Ovary (tissue), 3 donors: ENCODE results near the gene CCDC184.

ENCODE experiments used
- CTCF ChIP-seq, 3 donors: fragments of 450-650 bp in 2 of 3; fragments of 200-600 bp in 1 of 3; IDR thresholded peaks; one replicate each; pipeline versions ENCODE4 v1.5.1 to v1.8.0; 2016 to 2022; ENCODE audit warnings: antibody characterized with exemption in 3 of 3, mild to moderate bottlenecking in 1 of 3
- EP300 ChIP-seq: sonication (generic); formaldehyde crosslinking; IDR thresholded peaks from one replicate; pipeline ENCODE4 v1.6.1; 2017; ENCODE audit warnings: antibody characterized with exemption
- POLR2A ChIP-seq: fragments of 450-650 bp; IDR thresholded peaks from one replicate; pipeline ENCODE4 v1.6.1; 2017; ENCODE audit warnings: antibody characterized with exemption, mild to moderate bottlenecking, moderate library complexity
- donor health status: DM: no; HTN: no; CAD: no.

GRCh38 chr12:48191096-48191495, 7.7 kb downstream of the CCDC184 start:
- TF ChIP-seq CTCF (IDR thresholded peaks at IDR 0.05) (no peak), EP300 (no peak), POLR2A (no peak)
